ENCODE data around the gene AP1G2.

AP1G2 gene

DNA sequence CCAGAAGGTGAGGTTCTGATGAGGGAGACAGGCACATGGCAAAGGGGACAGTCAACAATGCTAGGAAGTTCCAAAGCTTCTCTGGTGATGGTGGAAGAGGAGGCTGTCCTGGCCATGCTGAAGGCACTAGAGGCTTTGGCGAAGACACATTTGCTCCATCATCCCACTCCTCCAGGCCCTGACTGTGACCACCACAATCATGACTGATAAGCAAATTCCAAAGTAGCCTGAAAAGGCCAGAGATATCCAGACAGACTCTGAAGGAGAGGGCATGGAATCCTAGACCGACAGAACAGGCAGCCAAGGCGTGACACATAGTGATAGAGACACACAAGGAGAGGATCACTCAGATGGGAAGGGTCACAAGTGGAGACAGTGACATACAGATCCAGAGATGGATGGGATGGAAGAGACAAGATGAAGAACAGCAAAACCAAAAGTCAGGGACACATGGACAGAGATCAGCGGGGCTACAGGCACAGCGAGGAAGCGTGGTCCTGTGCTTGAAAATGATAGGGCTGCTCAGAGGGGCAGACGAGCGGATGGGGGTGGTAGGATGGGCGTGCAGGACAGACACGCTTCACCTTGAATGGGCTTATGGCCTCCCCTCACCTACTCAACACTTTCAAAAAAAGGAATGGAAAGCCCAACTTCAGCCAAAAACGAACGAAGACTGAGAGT, 17.3 kb downstream of the AP1G2 start:
- peak overlapping the region; percentile 84 for H3K9ac ChIP-seq
- peak overlapping the region; percentile 79 for H3K4me3 ChIP-seq
- H4K20me1 ChIP-seq, result no peaks in the 10 kb centered on the region
- H3K9me3 ChIP-seq, result no peaks in the 10 kb centered on the region
- H3K4me2 ChIP-seq, result peak overlapping the region; percentile 92
- H3K27me3 ChIP-seq, result no peaks in the 10 kb centered on the region
- no peak for TF ChIP-seq Cebpa-rat (IDR thresholded peaks at IDR 0.05)
- H3K27ac ChIP-seq, result no peak overlapping the region
- no peaks in the 10 kb centered on the region for H3K36me3 ChIP-seq
- peaks cover 49% of the 10 kb centered on the region for H3K4me1 ChIP-seq

DNA sequence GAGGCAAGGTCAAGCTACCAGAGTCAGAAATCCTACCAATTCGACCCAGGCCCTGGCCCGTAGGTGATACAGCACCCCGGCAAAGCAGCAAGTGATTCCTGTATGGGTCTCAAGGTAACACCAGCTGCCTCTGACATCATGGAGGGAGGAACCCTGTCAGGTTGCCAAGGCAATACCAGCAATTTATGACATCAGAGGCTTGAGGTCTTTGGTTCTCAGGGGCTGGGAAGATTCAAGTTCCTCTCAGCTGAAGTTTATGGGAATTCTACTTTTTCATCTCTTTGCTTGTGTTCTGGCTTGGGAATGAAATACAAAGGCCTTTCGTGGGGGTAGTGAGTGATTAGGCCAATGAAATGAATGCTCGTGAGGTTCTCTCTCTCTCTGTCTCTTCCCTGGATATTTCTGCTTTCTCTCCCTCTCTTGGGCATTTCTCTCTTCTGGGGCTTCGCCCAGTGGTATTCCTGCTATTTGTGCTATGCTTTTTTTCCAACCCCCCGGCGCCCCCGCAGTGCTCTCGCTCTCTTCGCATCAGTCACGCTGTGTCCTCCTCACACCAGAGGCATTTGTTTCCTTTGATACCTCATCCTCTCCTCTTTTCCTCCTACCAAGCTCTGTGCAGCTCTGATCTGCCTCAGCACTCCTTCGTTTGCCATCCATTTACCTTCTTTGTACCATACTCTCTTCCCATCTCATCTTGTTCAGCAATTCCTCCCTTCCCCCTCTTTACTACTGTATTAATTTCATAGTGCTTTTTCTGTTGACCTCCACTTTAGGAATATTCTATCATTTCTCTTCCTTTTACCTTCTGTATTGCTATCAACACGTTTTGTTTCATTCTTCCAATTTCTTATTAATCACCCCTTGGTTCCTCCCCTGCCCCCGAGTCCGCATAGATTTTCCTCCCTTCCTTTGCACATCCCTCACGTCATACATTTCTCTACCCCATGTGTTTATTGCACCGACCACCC, 19.0 kb downstream of the AP1G2 start:
- H3K4me2 ChIP-seq, result peak overlapping the region; percentile 26; the same call in 1 of the 2 replicates
- H3K4me3 ChIP-seq, result no peak overlapping the region
- no peak overlapping the region for H3K27ac ChIP-seq
- H3K9me3 ChIP-seq, result no peaks in the 10 kb centered on the region
- H3K9ac ChIP-seq, result no peak overlapping the region
- H4K20me1 ChIP-seq, result no peaks in the 10 kb centered on the region
- H3K4me1 ChIP-seq, result peaks cover 53% of the 10 kb centered on the region
- TF ChIP-seq Cebpa-rat (IDR thresholded peaks at IDR 0.05), result no peak
- no peaks in the 10 kb centered on the region for H3K36me3 ChIP-seq
- no peaks in the 10 kb centered on the region for H3K27me3 ChIP-seq

DNA sequence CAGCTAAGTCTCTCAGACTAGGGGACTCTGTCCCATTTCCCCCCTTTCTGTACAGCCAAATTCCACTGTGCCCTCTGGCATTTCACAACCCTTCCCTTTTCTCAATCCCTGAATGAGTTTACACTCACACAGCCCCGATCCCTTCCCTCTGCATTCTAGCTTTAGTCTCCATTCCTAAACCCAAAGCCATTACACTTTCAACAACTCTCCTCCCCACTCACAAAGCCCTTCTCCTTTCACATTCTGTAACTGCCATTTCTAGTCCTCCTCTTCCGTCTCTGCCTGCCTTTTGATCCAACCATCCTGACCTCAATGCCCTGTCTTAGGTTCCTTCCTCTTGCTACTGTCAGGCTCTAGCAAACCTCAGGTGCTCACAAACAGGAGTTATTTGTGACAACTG, 19.7 kb downstream of the AP1G2 start:
- Histone ChIP-seq H3K36me3 (0 out of 2 replicates have a peak, but pooled peaks cover 2% of the 10 kb centered on the region), H3K27ac (no peak overlapping the region), H3K27me3 (no peaks in the 10 kb centered on the region), H4K20me1 (no peaks in the 10 kb centered on the region), H3K9me3 (no peaks in the 10 kb centered on the region), H3K4me3 (no peak overlapping the region), H3K4me2 (peak overlapping the region; percentile 26; the same call in 1 of the 2 replicates), H3K4me1 (peaks cover 53% of the 10 kb centered on the region), H3K9ac (no peak overlapping the region)
- TF ChIP-seq Cebpa-rat (IDR thresholded peaks at IDR 0.05), result no peak

DNA sequence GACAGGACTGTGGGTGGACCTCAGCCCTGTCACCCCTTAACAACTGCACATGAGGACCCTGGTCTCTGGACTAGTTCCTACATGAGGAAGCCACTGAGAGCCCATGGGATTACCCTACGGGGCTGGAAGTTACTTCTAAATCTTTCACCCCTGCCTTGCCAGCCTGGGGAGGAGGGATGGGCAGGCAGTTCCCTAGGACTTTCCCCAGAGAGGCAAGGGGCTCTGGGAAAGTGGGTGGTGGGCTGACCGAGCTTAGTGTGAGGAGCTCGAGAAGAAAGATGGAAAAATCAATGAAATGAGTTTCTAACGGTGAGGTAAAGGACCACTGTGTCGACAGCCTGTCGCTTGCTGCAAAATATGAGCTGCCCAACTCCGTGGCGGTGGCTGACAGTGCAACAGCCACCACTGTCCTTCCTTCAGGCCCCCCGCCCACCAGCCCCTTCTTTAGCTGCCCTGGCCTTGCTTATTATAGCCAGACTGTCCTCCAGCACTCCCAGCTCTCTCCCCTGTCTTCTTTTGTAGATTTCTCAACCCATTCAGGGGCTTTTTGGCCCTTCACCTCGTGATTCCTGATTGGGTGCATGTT, 21.0 kb downstream of the AP1G2 start:
- no peak overlapping the region for H3K27ac ChIP-seq
- no peaks in the 10 kb centered on the region for H3K27me3 ChIP-seq
- H4K20me1 ChIP-seq, result no peaks in the 10 kb centered on the region
- no peaks in the 10 kb centered on the region for H3K9me3 ChIP-seq
- H3K4me2 ChIP-seq, result peak overlapping the region; percentile 36
- no peak for TF ChIP-seq Cebpa-rat (IDR thresholded peaks at IDR 0.05)
- no peak overlapping the region for H3K9ac ChIP-seq
- peaks cover 12% of the 10 kb centered on the region; the same call in 1 of the 2 replicates for H3K36me3 ChIP-seq
- peaks cover 48% of the 10 kb centered on the region for H3K4me1 ChIP-seq
- no peak overlapping the region for H3K4me3 ChIP-seq

DNA sequence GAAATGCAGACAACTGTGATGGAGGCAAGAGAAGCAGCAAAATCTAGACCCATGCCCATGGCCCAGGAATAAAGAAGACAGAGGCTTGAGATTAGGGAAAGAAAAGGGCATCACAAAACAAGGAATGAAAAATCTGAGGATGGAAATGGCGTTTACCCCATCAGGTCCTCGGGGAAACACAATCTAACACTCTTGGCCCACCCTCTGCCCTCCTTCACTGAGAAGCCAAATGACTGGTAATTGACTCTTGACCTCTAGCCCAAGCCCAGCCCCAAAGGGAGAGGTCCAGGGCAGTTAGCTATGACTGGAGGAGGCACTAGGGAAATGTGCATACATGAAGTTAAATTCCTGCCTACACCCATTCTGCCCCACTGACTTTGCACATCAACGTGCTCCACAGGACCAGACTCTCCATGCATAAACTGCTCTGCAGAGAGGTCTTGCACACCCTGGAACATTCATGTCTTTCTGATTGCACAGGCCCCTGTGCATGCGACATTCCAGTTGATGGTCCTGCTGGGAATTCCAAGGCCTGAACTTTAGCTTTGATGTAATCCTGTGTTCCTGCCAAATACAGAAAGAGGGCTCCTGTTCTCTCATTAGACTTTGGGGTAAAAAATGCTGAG, 21.7 kb downstream of the AP1G2 start:
- Histone ChIP-seq H3K36me3 (peaks cover 12% of the 10 kb centered on the region; the same call in 1 of the 2 replicates), H3K27me3 (no peaks in the 10 kb centered on the region), H3K9ac (no peak overlapping the region), H3K4me2 (peak overlapping the region; percentile 50; the same call in 1 of the 2 replicates), H3K9me3 (no peaks in the 10 kb centered on the region), H4K20me1 (no peaks in the 10 kb centered on the region), H3K27ac (no peak overlapping the region), H3K4me3 (no peak overlapping the region), H3K4me1 (peaks cover 45% of the 10 kb centered on the region)
- TF ChIP-seq Cebpa-rat (IDR thresholded peaks at IDR 0.05), result no peak

DNA sequence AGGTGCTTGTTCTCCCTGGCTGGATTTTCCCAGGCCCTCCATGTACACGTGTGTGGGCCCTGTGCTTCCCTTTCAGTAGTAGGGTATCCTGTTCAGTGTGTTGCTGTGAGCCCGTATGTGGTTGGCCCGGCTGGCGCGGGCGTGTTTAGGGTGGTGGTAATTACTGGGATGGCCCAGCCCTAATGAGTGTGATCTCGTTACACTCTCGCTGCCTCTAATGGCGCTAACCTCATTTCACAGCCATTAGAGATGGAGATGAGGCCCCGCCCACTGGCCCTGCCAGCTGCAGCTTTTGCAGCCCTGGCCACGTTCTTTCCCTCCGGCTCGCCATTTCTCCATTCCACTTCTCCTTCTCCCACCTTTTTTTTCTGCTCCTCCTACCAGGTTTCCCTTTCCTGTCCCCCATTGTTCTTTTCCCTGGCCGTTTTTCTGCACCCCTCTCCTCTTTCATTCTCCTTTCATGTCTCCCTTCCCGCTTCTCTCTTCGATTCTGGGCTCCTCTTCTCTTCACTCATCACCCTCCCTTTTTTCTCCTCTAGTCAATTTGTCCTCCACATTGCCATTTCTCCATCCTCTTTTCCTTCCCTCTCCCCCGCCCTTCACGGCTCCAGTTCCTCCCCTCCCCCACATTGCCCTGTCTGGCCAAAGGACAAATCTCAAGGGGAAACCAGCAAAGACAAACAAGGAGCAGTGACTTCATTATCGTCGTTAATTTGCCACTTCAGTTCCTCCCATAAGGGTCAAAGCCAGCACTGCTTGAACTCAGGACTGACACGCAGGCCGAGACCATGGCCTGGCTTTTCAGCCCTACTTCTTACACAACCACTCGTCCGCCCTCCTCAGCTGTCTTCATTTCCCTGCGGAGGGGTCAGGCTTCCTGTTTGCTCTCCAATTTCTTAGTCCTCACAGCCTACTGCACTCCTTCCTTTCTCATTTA, 22.8 kb downstream of the AP1G2 start:
- H3K4me1 ChIP-seq, result peaks cover 35% of the 10 kb centered on the region

DNA sequence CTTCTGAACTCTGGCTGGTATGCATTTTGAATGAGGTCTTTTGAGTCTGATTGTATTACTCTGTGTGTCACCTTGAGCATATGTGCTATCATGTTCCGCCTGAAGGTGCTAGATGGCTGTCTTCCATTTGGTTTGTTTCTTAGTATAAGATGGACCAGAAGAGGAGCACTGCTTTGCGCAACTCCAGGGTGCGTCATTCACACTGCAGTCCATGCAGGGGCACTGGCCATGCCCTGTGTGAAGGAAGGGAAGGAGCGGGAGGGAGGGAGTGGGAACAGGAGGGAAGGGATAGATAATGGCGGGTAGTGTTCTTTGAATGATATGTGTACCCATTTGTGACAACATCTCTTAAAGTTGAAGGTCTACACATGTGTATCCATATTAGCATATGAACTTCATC, 24.2 kb downstream of the AP1G2 start:
- Histone ChIP-seq H3K4me3 (no peak overlapping the region), H3K27ac (no peak overlapping the region), H3K9ac (no peak overlapping the region), H4K20me1 (no peaks in the 10 kb centered on the region), H3K4me1 (peaks cover 32% of the 10 kb centered on the region), H3K9me3 (no peaks in the 10 kb centered on the region), H3K27me3 (no peaks in the 10 kb centered on the region), H3K36me3 (peaks cover 12% of the 10 kb centered on the region; the same call in 1 of the 2 replicates), H3K4me2 (no peak overlapping the region)
- TF ChIP-seq Cebpa-rat (IDR thresholded peaks at IDR 0.05), result no peak

More for the DNA sequence above, 22.8 kb downstream of the AP1G2 start:
- peaks cover 12% of the 10 kb centered on the region; the same call in 1 of the 2 replicates for H3K36me3 ChIP-seq
- TF ChIP-seq Cebpa-rat (IDR thresholded peaks at IDR 0.05), result no peak
- no peaks in the 10 kb centered on the region for H4K20me1 ChIP-seq
- no peaks in the 10 kb centered on the region for H3K27me3 ChIP-seq
- H3K27ac ChIP-seq, result no peak overlapping the region
- H3K9me3 ChIP-seq, result no peaks in the 10 kb centered on the region
- H3K9ac ChIP-seq, result no peak overlapping the region
- peak overlapping the region; percentile 50 for H3K4me2 ChIP-seq
- H3K4me3 ChIP-seq, result no peak overlapping the region

DNA sequence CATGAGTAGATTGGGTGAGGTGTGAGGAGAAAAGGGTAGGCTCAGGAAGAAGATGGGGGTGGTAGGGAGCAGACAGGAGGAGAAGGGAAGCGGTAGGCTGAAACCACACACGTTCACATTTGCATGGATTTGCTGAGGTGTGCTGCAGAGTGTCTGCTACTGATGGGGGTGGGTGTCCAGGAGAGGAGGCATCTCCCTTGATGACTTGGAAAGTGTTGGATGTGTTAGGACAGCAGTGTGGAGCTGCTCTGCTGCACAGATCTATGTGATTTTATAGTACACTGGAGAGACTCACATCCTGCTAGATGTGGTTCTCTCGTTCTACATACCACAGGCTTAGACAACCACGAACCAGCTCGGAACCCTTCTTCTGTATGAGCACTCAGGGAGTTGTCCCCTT, 25.3 kb downstream of the AP1G2 start:
- no peak for TF ChIP-seq Cebpa-rat (IDR thresholded peaks at IDR 0.05)
- no peaks in the 10 kb centered on the region for H4K20me1 ChIP-seq
- peaks cover 33% of the 10 kb centered on the region for H3K4me1 ChIP-seq
- no peak overlapping the region for H3K27ac ChIP-seq
- H3K4me2 ChIP-seq, result no peak overlapping the region
- H3K9ac ChIP-seq, result no peak overlapping the region
- H3K9me3 ChIP-seq, result no peaks in the 10 kb centered on the region
- H3K4me3 ChIP-seq, result no peak overlapping the region
- peaks cover 12% of the 10 kb centered on the region; the same call in 1 of the 2 replicates for H3K36me3 ChIP-seq
- H3K27me3 ChIP-seq, result no peaks in the 10 kb centered on the region
